GM06990 (cell line): ENCODE data around the gene KIAA1586.
A peak's percentile ranks its signal among the peaks of the same experiment; 100 is the strongest.
"Not testable (repeated sequence)": the region's sequence is repeated elsewhere in the genome, so short reads cannot be mapped to it uniquely, and the experiment has no call there.

ENCODE experiments used
- DNase-seq: peaks from one replicate; pipeline ENCODE4 v3.0.0-alpha.2; 2011; ENCODE audit not compliant: insufficient read length; ENCODE audit errors: extremely low read depth
- H3K27me3 ChIP-seq: replicated peaks from 2 replicates; pipeline ENCODE4 v1.6.0; 2011; ENCODE audit warnings: low read length; ENCODE audit not compliant: control insufficient read depth, insufficient read depth
- H3K36me3 ChIP-seq: 2 replicates; pipeline ENCODE4 v1.5.1; 2011; ENCODE audit warnings: low read length; ENCODE audit not compliant: control insufficient read depth, insufficient read depth
- H3K4me3 ChIP-seq: replicated peaks from 2 replicates; pipeline ENCODE4 v1.5.1; 2011; ENCODE audit warnings: low read depth, mild to moderate bottlenecking, control low read depth, low read length
- CTCF ChIP-seq: IDR thresholded peaks from 2 replicates; pipeline ENCODE4 v1.5.1; 2011; ENCODE audit warnings: low read length, control low read depth, mild to moderate bottlenecking, inconsistent platforms; ENCODE audit not compliant: insufficient read depth, poor library complexity, severe bottlenecking

Gene KIAA1586

GRCh38 chr6:57038906-57039305, 7.6 kb upstream of the KIAA1586 start:
- no peak for DNase-seq
- Histone ChIP-seq H3K36me3 (no peaks in the 10 kb centered on the region), H3K27me3 (no peaks in the 10 kb centered on the region), H3K4me3 (no peak overlapping the region)
- TF ChIP-seq CTCF, result no peak

DNA sequence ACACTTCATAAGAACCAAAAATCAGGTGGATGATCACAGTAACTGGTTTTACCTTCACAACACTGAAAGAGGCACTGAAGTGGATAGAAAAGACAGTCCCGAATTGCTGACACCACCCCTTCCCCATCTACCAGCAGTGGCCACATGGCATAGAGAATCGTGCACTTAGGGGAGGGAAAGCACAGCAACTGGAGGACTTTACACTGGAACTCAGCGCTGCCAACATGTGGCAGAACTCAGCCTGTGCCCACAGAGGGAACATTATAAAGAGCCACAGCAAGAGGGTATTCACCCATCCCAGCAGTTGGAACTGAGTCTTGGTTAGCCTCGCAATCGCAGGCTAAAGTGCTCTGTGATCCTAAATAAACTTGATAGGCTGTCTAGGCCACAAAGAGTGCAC, 6.5 kb upstream of the KIAA1586 start:
- DNase-seq, result no peak
- H3K36me3 ChIP-seq, result no peaks in the 10 kb centered on the region
- no peaks in the 10 kb centered on the region for H3K27me3 ChIP-seq
- H3K4me3 ChIP-seq, result no peak overlapping the region
- peak; percentile 6 for TF ChIP-seq CTCF

DNA sequence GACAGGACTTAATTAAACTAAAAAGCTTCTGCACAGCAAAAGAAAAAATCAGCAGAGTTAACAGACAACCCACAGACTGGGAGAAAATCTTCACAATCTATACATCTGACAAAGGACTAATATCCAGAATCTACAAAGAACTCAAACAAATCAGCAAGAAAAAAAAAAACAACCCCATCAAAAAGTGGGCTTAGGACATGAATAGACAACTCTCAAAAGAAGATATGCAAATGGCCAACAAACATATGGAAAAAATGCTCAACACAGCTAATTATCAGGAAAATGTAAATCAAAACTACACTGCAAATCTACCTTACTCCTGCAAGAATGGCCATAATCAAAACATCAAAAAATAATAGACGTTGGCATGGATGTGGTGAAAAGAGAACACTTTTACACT, 2.4 kb upstream of the KIAA1586 start:
- not testable (repeated sequence) for H3K36me3 ChIP-seq, DNase-seq, H3K27me3 ChIP-seq, H3K4me3 ChIP-seq

DNA sequence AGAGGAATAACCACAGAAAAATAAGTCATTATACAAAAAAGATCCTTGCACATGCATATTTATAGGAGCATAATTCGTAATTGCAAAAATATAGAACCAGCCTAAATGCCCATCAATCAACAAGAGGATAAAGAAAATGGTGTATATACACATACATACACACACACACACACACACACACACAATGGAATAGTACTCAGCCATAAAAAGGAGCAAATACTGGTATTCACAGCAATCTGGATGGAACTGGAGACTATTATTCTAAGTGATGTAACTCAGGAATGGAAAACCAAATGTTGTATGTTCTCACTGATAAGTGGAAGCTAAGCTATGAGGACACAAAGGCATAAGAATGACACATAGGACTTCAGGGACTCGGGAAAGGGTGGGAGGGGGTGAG, 1.9 kb upstream of the KIAA1586 start:
- Histone ChIP-seq H3K36me3 (no peaks in the 10 kb centered on the region; the same call in 1 of the 2 replicates), H3K4me3 (no peak overlapping the region), H3K27me3 (no peaks in the 10 kb centered on the region)
- TF ChIP-seq CTCF, result no peak
- no peak for DNase-seq

DNA sequence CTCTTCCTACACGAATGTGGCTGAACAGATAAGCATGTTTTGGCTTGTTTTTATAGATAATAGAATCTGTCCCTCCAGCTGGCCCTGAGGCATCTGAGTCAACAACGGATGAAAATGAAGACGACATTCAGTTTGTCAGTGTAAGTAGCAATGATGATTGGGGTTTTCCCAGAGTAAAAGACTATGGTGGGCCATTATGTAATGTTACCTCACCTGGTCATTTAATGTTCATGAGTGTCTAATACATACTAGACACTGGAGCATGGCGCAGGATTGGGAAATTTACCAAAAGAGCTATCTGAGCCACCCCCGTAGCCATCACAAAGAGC, 728 bp downstream of the KIAA1586 start:
- not testable (repeated sequence) for H3K27me3 ChIP-seq, H3K4me3 ChIP-seq, H3K36me3 ChIP-seq, DNase-seq

- peak overlapping the region; percentile 50 for H3K4me3 ChIP-seq
- H3K36me3 ChIP-seq, DNase-seq, H3K27me3 ChIP-seq: not testable (repeated sequence)
Observed at GRCh38 chr6:57047859-57048258, 1.4 kb downstream of the KIAA1586 start.

- Histone ChIP-seq H3K36me3 (peaks cover 3% of the 10 kb centered on the region), H3K4me3 (peak overlapping the region; percentile 50)
Observed at GRCh38 chr6:57048577-57048976, 2.1 kb downstream of the KIAA1586 start.

More at GRCh38 chr6:57048577-57048976, 2.1 kb downstream of the KIAA1586 start:
- H3K27me3 ChIP-seq, result no peaks in the 10 kb centered on the region
- no peak for TF ChIP-seq CTCF
- no peak for DNase-seq
